Activated B cell treated with CpG ODN at 0.5 μM for 24 hours (primary cell): ENCODE results near the gene CCDC33. TPM values are rescaled to one million over a fixed set of nuclear protein-coding genes. Genes with fewer than 3 reads are reported as not detected.

Experiments used
- ATAC-seq: fragments of 200-7000 bp; cut with Tn5 transposase; one replicate; pipeline ENCODE4 v1.10.0; 2021; ENCODE audit warnings: low read depth, mild to moderate bottlenecking, moderate library complexity
- CTCF ChIA-PET: fragments of 350-600 bp; sonication (Branson Sonifier 250); formaldehyde crosslinking; loops from one replicate; lab custom pipeline; 2021; ENCODE audit warnings: antibody characterized with exemption; lab: Charles Lee
- POLR2A ChIA-PET: fragments of 350-600 bp; sonication (Branson Sonifier 250); formaldehyde crosslinking; loops from one replicate; lab custom pipeline; 2021; ENCODE audit warnings: antibody characterized with exemption; lab: Charles Lee
- DNase-seq: peaks from one replicate; pipeline ENCODE4 v3.0.0; 2022
- H3K27ac Mint-ChIP-seq: one replicate; pipeline ENCODE4 v1.8.0; 2020; ENCODE audit warnings: mixed read lengths
- H3K27me3 Mint-ChIP-seq: one replicate; pipeline ENCODE4 v1.8.0; 2021; ENCODE audit warnings: mixed read lengths
- H3K36me3 Mint-ChIP-seq: one replicate; pipeline ENCODE4 v1.8.0; 2021; ENCODE audit warnings: low read depth, mixed read lengths
- H3K4me1 Mint-ChIP-seq: one replicate; pipeline ENCODE4 v1.8.0; 2021; ENCODE audit warnings: mixed read lengths
- H3K4me3 Mint-ChIP-seq: one replicate; pipeline ENCODE4 v1.8.0; 2020; ENCODE audit warnings: mild to moderate bottlenecking, mixed read lengths
- H3K9me3 Mint-ChIP-seq: one replicate; pipeline ENCODE4 v1.8.0; 2020; ENCODE audit warnings: mixed read lengths
- intact Hi-C: fragments of 100-400 bp; cut with micrococcal nuclease; formaldehyde crosslinking; loops from one replicate; pipeline ENCODE4 v1.15.1; 2024
- total RNA-seq: library from RNA; stranded (reverse); gene quantifications from 2 replicates; pipeline ENCODE4 v1.2.3, GENCODE V29; 2022
- TF ChIP-seq, protein P1 (sequence below): fragments of 200-600 bp; IDR thresholded peaks from one replicate; pipeline ENCODE4 v1.8.0; 2022; ENCODE audit warnings: antibody characterized with exemption, mild to moderate bottlenecking

CCDC33 gene
- total RNA-seq, 1 donor from 2014 or later, result not detected

DNA sequence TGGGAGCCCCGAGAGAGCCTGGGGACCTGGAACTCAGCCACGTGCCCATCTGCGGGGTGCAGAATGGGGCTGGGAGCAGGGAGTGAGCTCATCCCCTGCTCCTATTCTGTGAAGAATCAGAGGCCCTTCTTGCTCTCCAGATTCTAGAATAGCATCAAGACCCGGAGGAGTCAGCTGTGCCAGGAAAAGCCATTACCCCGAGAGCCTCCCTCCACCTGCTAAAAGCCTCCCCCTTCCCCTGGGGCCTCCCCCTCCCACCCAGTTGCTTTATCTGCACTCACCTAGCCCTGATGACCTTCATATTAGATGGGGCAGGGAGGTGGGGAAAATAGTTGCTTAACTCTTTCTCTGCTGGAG, 23.1 kb downstream of the CCDC33 start:
- POLR2A ChIA-PET, result no interaction called here
- Mint-ChIP-seq H3K4me3 (no peak overlapping the region), H3K27ac (no peak overlapping the region), H3K4me1 (no peaks in the 10 kb centered on the region), H3K27me3 (peaks cover 20% of the 10 kb centered on the region), H3K36me3 (no peaks in the 10 kb centered on the region), H3K9me3 (no peaks in the 10 kb centered on the region)
- ATAC-seq (no peak), DNase-seq (no peak)
- TF ChIP-seq, protein P1, sequence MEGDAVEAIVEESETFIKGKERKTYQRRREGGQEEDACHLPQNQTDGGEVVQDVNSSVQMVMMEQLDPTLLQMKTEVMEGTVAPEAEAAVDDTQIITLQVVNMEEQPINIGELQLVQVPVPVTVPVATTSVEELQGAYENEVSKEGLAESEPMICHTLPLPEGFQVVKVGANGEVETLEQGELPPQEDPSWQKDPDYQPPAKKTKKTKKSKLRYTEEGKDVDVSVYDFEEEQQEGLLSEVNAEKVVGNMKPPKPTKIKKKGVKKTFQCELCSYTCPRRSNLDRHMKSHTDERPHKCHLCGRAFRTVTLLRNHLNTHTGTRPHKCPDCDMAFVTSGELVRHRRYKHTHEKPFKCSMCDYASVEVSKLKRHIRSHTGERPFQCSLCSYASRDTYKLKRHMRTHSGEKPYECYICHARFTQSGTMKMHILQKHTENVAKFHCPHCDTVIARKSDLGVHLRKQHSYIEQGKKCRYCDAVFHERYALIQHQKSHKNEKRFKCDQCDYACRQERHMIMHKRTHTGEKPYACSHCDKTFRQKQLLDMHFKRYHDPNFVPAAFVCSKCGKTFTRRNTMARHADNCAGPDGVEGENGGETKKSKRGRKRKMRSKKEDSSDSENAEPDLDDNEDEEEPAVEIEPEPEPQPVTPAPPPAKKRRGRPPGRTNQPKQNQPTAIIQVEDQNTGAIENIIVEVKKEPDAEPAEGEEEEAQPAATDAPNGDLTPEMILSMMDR, result no peak
- intact Hi-C loops, result no loop called here
- CTCF ChIA-PET, result no interaction called here

DNA sequence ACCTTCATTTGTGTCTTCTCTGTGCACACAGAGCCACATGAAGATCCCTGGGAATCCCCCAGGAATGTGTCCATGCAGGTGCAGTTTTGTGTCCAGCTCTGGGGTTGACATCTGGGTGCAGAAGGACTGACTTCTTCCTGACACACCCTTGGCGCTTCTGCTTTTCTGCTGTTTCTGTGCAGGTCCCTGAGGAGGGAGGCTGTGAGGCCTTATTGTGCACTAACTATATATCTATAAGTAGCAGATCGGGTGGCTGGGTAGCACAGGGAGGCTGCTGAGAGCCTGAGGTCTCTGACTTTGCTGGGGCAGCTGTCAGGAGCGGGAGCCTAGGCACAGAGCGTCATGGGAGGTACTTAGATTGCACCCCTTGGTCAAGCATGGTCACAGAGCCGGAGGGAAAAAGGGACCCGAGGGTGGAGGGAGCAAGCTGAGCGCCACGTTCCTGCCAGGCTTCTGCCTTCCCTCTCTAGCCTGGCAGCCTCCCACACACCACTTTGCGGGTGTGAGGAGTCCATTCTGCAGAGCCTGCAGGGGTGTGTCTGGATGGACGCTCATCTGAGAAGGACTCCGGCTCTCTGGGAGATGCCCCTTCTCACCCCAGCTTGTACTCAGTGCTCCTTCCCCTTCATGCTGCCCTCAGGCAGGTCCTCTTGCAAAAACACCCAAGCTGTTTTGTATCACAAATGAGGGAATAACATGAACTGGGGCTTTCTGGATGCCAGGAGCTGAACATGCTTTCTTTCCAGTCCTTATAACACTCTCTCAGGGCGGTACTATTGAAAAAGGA, 23.9 kb downstream of the CCDC33 start:
- TF ChIP-seq, protein P1, result no peak

DNA sequence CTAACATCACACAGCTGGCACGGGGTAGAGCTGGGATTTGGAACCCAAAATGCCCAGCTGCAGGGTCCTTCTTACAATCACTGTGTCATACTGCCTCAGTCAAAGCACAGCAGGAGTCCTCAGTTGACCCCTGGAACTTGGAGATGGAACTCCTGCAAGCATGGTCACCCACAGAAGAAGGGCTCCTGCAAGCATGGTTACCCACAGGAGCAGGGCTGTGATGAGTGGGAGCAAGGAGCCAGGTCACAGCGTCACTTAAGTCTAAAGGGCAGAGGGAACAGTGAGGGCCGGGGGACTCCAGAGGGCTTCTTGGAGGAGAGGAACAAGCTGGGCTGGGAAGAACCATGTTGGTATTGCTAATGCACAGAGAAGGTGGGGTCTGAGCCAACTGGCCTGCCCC, 24.9 kb downstream of the CCDC33 start:
- TF ChIP-seq, protein P1, result no peak
- ChIA-PET POLR2A (no interaction called here), CTCF (no interaction called here)
- peaks cover 26% of the 10 kb centered on the region for H3K27me3 Mint-ChIP-seq
- H3K4me3 Mint-ChIP-seq, result no peak overlapping the region
- H3K4me1 Mint-ChIP-seq, result no peaks in the 10 kb centered on the region
- intact Hi-C loops, result no loop called here
- no peak overlapping the region for H3K27ac Mint-ChIP-seq
- H3K9me3 Mint-ChIP-seq, result no peaks in the 10 kb centered on the region
- no peaks in the 10 kb centered on the region for H3K36me3 Mint-ChIP-seq
- DNase-seq (no peak), ATAC-seq (no peak)

More for the DNA sequence above, 23.9 kb downstream of the CCDC33 start:
- Mint-ChIP-seq H3K36me3 (no peaks in the 10 kb centered on the region), H3K4me3 (no peak overlapping the region), H3K27me3 (peaks cover 23% of the 10 kb centered on the region), H3K9me3 (no peaks in the 10 kb centered on the region), H3K4me1 (no peaks in the 10 kb centered on the region), H3K27ac (no peak overlapping the region)
- ChIA-PET CTCF (no interaction called here), POLR2A (no interaction called here)
- intact Hi-C loops, result no loop called here
- ATAC-seq (no peak), DNase-seq (no peak)

DNA sequence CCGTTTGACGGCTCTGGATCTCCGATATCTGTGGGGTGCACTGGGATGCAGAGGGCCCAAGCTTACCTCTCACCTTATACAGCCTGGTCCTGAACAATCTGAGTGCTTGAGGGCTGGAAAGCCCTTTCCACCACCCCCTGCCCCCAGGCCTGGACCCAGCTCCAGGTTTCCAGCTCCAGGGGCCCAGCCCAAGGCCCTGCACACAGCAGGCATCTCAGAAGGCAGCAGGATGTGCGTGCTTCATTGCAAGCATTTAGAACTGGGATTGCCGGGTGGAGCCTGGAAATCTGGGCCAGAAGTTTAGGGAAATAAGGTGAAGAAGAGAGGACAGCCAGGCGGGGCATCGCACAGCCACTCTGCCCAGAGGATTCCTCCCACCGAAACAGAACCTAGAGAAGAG, 25.6 kb downstream of the CCDC33 start:
- Mint-ChIP-seq H3K4me1 (no peaks in the 10 kb centered on the region), H3K27me3 (peaks cover 29% of the 10 kb centered on the region), H3K9me3 (no peaks in the 10 kb centered on the region), H3K27ac (no peak overlapping the region), H3K36me3 (no peaks in the 10 kb centered on the region), H3K4me3 (no peak overlapping the region)
- intact Hi-C loops, result no loop called here
- CTCF ChIA-PET, result no interaction called here
- no peak for DNase-seq
- TF ChIP-seq, protein P1, result no peak
- POLR2A ChIA-PET, result no interaction called here
- ATAC-seq, result no peak

DNA sequence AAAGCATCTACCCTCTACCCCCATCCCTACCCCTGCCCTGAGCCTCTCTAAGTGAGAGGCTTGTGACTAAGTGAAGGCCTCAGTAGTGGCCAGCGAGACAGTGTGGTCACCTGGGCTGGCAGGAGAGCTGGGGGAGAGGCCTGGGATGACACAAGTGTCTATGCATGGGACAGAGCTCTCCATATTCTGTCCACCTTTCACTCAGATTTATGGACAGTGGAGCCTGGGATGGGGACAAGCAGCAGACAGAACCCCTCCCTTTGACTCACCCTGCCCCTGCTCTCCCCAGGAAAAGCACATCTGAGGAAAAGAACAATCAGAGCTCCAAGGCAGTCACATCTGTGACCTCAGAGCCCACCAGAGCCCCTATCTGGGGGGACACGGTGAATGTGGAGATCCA, 26.0 kb downstream of the CCDC33 start:
- intact Hi-C loops, result no loop called here
- Mint-ChIP-seq H3K9me3 (no peaks in the 10 kb centered on the region), H3K27ac (no peak overlapping the region), H3K4me3 (no peak overlapping the region), H3K36me3 (no peaks in the 10 kb centered on the region), H3K4me1 (no peaks in the 10 kb centered on the region), H3K27me3 (peaks cover 26% of the 10 kb centered on the region)
- TF ChIP-seq, protein P1, result no peak
- no peak for DNase-seq
- ChIA-PET CTCF (no interaction called here), POLR2A (no interaction called here)
- no peak for ATAC-seq
